GM03348 (cell line): Measurements from ENCODE around the gene SORCS2.

Experiments
- DNase-seq: peaks from one replicate; pipeline ENCODE4 v3.0.0; 2012; ENCODE audit warnings: low spot score

The SORCS2 gene

DNA sequence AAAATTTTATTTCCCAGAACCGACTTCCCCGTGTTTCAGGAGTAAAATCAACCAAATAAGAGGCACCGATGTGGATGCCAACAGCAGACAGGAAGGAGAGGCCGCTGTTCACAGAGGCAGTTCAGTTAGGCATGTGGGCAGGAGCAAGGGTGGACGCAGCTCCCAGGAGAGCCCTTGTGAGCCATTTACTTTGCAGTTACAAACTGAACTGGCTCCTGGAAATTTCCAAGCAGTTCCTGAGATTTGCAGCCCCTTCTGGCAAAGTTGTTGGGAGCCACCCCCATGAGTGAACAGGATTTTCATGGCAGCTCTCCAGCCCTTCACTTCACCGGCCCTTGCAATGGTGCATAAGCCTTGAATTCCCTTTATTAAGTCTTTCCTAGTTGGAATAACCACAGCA, 558.2 kb downstream of the SORCS2 start:
- no peak for DNase-seq

DNA sequence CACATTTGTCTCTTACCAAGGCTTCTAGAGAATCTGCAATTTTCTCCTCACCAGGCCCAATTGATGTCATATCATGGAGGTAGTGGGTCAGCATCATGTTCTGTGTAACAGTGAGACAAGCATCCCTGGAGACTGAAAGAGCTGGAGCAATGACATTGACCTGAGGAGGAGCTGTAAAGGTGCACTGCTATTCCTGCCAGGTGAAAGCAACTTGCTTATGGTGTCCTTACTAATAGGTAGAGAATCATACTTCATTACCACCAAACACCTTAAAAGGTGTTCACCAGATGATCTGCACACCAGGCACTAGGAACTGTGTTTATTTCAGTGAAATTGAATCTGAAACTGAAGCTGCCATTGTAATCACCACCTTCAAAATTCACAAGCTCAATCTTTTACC, 558.6 kb downstream of the SORCS2 start:
- DNase-seq = no peak

DNA sequence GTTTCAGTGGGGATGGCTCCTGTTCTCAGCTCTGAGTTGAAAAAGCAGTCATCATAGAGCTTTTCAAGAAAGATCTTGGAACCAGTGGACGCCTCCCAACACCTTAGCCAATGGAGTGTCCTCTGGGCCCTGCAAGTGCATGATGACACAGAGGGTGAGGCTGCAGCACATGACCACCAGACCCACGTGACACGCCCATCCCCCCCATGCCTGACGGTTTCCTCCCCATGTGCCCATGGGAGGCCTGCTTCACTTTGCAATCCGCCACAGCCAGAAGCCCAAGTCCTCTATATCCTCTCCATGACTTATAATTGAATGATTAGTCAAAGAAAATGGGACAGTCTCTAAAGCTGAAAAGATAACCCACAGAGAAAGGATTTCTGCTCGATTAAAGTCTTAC, 560.3 kb downstream of the SORCS2 start:
- DNase-seq = no peak

DNA sequence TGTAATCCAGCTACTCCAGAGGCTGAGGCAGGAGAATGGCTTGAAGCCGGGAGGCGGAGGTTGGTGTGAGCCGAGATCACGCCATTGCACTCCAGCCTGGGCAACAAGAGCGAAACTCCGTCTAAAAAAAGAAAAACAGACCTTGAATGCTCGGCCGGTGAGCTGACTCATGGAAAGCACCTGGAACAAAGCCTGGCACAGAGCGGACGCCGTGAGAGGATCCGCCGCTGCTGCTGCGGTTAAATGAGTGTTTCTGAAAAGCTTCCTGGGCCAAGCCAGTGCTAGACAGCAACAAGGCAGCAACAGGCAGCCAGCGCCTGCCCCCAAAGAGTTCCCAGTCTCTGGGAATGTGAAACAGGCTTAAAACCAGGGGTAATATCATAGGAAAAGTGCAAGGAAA, 560.9 kb downstream of the SORCS2 start:
- DNase-seq = no peak

DNA sequence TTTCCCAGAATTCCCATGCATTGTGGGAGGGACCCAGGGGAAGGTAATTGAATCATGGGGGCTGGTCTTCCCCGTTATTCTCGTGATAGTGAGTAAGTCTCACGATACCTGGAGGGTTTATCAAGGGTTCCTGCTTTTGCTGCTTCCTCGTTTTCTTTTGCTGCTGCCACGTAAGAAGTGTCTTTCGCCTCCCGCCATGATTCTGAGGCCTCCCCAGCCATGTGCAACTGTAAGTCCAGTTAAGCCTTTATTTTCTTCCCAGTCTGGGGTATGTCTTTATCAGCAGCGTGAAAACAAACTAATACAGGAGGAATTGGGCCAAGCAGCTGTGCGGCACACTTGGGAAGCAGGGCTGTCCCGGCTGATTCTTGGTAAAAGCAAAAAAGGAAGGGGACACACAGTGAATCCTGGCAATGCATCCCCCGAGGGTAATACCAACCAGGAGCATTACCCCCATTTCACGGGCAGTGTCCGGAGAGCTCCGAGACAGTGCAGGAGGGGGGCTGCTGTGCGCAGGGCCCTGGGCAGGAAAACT, 561.7 kb downstream of the SORCS2 start:
- DNase-seq = no peak

DNA sequence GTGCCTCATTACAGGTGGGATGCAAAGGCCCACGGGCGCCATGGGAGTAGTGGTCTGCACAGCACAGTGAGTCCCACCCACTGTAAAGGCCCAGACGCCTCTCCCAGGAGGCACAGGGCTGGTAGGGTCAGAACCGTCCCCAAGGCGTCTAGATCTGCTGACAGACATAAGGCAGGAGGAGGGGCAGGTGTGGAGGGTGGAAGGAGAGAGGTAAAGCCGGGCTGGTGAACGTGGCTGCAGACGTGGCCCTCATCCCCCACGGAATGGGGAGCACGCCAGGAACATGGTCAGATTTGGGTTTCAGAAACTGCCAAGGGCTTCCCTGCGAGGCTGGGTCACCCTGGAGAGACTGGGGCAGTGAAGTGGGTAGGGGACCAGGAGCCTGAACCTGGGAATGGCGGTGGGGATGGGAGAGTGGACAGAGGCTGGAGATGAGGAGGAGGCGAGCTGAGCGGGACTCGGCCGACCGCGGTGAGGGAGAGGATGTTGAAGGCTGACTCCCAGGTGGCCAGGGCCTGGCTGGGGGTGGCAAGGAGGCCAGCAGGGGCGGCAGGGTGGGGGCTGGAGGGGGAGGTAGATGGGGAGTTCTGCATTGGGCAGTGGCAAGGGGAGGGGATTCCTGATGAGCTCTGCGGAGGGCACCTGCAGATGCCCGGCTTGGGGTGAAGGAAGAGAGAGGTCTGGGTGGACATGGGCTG, 562.4 kb downstream of the SORCS2 start:
- DNase-seq = no peak

DNA sequence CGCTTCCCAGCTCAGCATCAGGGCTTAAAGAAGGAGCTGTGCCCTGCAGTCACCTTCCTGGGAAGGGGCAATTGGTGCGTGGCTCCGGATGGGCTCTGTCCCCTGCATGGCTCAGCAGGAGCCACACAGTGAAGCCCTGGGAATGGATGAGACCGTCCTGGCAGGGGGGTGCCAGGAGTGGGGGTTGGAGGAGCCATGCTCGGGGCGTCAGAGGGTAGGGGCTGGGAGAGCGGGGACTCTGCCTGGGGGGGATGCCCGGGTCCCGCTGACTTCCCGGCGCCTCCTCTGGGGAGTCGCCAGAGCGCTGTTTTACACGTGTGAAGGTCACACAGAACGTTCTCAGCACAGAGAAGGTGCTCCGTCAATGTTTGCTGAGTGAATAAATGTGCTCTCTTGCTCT, 563.2 kb downstream of the SORCS2 start:
- DNase-seq = no peak

DNA sequence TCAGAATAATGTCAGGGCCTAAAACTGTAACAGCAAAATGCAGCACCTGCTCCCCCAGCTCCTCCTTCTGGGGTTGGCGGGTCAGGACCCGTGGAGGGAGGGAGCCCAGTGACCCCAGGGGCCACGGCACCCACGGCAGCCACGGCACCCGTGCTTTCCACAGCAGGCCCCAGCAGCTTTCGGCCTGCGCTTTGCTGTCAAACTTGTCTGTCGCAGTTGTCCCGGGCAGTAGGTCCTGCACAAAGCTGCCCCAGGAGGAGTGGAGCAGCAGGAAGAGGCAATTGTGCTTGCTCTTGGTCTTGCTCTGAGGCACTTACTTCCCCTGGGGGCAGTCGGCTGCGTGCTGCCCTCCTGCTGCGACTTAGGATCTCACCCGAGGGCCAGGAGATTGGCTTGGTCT, 563.7 kb downstream of the SORCS2 start:
- no peak for DNase-seq

DNA sequence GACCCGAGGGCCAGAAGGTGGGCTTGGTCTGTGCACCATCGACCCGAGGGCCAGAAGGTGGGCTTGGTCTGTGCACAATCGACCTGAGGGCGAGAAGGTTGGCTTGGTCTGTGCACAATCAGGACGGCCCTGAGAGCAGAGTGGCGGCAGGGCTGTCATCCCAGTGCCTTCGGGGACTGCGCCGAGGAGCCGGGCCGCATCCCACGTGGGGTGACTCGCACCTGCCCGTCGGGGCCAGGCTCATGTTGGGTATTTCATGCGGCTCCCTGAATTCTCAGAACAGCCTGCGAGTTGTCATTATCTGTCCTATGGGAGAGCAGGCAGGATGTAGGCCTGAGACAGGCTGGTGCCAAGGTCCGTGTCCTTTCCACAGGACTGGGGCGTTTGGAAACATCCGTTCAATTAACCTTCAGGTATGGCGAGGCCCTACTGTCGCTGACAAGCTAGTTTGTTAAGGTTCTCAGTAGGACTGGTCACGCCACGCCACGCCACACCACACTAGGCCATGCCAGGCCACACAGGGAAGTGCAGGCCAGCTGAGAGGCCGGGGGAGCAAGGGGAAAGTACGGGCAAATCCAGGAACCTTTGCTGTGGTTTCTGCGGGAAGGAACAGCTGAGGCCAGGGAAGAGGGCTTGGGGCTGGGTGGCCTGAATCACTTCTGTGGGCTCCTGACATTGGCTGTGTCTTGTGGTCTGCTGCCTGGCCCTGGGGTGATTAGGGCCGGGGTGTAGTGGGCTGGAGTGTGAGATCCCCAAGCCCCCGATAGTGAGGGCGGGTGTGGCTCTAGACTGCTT, 564.4 kb downstream of the SORCS2 start:
- no peak for DNase-seq

DNA sequence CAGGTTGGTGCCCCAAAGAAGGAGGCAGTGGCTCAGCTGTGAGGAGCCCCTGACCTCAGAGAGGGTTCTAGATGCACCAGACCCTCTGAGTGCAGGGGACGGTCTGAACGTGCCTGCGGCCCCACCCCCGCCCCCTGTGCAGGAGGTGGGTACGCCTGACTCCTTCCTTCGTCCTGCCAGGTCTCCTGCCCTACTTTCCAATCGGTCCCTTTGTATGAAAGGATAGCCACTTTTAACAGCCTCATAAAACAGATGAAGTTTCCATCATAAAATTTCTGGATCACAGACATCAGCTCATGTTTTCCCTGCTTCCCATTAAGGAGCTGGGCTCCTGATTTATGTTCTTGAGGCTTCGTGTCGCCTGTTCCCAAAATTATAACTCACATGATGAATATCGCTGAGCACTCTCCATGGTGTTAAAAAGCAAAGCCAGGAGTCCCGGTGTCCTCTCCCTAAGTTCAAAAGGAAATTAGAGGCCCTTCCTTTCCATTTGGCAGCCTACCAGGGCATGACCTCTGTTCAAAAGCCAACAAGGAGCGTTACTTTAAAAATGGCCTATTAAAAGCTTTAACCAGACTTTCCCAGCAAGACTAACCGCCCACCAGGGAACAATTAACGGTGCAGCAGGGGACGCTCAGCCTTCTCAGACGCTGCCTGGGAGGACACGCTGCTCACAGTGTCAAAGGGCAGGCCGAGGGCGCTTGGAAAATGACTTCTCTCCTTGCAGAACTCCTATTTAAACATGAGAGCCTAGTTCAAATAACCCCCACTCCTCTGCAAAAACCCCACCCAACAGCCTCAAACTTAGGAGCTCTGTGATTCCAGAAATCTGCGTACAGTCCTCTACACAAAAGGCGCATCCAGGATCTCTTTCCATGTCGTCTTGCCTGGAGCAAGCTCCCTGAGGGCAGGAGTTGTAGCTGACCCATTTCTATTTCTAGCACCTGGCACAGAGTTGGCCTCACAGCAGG, 565.4 kb downstream of the SORCS2 start:
- DNase-seq = no peak

DNA sequence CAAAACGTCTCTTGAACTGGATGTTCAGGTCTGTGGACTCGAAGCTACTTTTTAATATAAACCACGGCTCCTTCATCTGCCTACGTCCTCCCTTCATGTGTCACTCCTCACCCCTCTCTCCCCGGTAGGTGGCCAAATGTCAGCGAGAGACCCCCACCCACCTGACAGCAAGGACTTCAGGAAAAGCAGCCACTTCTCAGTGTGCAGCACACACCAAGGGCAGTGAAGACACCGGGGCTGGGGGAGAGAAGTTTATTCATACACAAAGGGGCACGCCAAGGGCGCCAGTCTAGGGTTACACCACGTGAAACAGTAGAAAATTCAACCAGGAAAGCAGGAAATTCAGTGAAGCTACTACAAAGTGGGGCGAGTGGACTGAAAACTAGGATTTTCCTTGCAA, 566.1 kb downstream of the SORCS2 start:
- no peak for DNase-seq

DNA sequence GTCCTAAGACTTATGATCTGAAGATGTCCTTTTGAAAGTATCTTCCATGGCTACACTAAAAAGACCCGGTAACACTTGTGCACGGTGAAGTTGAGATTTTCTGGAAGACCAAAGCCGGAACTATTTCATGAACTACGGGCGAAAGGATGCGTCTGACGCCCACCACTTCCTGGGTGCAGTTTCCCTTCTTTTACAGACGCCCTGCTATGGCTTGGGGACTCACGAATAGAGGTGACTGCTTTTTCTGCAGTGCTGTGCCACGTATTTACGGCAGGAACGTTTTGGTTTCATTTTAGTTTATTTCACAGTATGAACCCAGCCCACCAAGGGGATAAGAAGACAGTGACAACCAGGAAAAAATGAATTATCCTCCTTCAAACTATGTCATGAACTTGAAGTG, 566.9 kb downstream of the SORCS2 start:
- DNase-seq = no peak

DNA sequence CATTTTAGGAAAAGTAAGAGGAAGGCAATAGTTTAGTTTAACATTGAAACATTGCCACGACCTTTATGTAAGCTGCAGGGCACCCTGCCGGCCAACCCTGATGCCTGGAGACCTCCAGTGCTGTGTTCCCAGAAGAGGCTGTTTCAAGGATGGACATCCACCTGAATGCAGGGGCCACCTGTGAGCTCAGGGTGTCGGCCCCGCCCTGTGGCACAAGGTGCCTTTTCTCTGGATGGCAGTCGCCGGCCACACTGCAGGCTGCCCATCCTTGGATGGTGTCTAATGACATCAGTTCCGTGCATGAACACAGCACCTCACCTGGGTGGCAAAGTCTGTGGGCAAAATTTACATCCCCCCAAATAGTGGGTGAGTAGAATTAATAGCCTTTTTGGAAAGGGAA, 567.3 kb downstream of the SORCS2 start:
- DNase-seq = no peak

DNA sequence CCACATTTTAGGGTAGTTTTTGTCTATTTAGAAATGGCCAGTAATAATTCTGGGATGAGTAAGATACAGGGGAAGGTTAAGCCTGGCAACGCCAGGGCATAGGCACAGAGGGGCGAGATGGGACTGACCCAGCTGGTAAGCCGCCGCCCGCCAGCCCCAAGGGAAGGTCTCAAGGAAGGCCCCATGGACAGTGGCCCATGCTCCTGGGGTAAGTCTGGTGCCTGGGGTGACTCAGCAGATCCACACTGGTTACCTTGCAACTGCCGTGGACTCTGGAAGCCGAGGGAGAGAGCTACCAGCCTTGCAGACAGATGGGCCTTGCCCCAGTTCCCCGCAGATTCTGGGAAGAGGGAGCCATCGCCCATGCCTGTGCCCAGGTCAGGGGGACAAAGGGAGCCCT, 567.9 kb downstream of the SORCS2 start:
- no peak for DNase-seq

DNA sequence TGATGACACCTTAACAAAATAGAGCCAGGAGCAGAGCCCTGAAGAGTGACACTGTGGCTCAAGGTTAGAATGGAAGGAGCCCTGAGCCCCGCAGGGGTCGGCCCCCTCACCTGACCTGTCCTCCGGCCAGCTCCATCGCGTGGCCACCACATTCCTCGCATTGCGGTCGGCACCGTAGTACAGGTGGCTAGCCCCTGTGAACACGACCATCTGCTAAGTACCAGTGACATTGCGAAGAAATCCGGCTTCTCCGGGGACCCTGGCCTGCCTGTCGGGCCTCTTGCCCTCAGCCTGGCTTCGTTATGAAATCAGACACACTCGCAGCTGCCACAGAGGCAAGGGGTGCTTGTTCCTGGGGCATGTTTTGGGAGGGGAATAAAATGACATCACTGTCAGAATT, 568.4 kb downstream of the SORCS2 start:
- no peak for DNase-seq

DNA sequence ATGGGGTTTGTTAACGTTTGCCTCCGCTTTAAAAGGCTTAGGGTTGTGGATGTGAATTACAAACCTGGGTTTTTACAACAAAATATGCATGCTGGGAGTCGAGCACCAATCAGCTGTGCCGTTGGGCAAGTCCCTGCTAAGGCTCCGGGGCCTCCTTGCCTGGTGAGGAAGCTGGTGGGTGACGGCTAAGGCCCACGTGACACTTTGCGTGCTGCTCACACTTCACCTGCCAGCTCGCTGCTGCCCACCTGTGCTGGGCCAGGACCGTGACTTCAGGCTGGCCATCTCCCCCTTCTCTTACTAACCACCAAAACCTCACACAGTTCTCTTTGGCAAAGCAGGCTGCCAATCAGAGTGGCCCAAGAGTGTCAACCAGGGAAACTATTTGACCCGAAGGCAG, 569.0 kb downstream of the SORCS2 start:
- no peak for DNase-seq

DNA sequence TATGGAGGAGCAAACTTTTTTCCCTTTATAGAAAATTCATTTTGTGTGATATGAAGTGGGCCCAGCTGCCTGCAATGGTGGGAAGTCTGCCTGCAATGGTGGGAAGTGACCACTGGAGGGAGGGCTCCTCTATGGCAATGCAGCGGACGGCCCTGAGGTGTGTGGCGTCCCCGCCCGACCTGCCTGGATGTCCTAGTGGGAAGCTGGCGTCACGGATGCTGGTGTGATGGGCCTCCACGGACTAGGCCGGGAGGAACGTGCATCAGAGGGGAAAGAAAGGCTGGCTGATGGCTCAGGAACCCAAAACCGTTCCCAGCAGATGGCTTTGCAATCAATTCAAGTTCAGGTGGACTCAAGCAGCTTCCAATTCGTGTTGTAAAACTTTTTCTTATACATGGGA, 569.4 kb downstream of the SORCS2 start:
- peak; percentile 80 for DNase-seq

DNA sequence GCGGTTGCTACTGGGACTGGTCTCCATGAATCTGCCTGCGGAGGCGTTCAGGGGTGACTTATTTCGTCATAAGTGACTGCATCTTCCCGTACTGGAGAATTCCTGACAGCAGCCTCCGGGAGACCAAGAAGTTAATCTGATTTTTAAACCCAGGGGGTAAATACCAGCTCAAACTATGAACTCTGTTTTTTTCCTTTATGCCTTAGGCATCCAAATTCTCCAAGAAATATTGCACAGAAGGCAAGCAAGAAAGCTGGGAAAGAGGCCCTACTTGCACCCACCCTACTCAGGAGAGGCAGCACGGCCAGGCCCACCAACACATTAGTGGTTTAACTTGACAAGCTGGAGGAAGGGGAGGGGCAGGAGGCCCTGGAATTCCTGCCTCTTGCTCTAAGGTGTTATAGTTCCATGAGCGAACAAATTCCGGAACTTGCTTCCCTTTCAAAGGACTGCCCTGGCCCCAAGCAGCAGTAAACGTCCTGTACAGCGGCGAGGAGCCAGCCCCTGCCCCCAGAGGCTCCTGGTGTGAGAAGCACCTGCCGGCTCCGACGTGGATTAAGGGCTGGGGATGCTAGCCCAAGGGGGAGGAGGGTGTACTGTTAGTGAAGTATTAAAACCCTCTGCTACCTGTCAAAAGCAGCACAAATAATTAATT, 570.2 kb downstream of the SORCS2 start:
- no peak for DNase-seq

DNA sequence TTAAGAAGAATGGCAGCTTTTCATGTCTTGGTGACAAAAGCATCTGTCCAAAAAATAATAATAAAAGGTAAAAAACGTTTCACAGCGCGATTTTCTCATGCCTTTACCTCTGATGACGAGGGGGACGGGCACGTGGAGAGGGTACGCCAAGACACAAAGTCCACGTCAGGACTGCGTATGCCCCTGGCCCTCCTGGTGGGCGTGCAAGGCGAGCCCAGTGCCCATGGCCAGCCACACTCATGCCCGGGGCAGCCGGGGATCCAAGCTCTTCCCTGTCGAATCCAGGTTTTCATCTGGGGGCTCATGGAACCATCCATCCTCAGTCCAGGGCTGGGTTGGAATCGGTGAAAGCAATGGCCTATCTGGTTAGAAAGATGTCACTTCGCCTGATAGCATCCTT, 570.8 kb downstream of the SORCS2 start:
- DNase-seq = no peak

DNA sequence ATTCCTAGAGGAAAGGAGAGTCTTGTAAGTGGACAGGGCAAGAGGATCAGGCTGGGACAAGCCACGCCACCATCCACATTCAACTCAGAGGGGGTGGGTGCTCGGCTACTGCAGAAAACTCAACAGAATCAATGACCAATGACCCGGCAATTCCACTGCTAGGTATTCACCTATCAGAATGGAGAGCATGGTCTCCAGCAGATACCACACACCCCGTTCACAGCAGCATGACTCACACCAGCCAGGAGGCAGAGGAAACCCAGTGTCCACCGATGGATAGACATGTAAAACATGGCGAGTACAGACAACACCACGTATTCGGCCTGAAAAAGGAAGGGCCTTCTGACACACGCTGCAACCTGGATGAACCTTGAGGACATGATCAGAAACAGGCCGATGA, 571.5 kb downstream of the SORCS2 start:
- no peak for DNase-seq

DNA sequence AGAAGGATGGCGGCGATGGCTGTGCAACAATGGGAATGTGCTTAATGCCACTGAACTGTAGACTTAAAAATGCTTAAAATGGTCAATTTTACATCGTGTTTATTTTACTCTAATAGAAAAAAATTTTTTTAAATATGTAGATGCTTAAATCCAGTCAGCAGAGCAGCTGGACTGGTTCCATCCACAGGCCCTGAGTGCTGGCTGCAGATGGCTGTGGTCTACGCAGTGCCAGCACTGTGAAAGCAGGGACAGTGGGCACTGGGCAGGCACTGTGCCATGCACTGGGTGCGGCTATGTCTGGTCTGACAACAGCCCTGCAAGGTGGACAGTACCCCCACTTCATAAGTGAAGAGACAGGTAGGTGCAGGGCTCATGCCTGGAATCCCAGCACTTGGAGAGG, 572.1 kb downstream of the SORCS2 start:
- DNase-seq = no peak

DNA sequence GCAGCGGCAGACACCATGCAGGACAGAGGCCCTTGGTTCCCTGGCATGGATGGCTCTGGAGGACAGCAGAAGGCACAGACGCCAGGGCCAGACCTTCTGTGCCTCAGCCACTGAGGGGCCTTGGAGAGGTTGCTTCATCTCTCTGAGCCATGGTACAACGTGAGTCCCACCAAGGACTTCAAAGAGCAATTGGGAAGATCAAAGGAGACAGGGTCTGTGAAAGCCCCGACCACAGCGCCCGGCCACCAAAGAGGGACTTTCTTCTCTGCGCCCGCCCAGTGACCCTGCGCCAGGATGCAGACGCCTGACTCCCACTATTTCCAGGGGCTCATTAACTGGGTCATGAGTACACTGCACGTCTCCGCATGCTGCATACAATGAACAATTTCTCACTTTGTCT, 573.3 kb downstream of the SORCS2 start:
- no peak for DNase-seq
